ENCODE results near the gene GATM. TPM values are rescaled to one million over a fixed set of nuclear protein-coding genes. Genes with fewer than 3 reads are reported as not detected.
"Not testable (repeated sequence)": the region's sequence is repeated elsewhere in the genome, so short reads cannot be mapped to it uniquely, and the experiment has no call there.

The GATM gene
- total RNA-seq, 1 experiment from 2014 or later: 0.53 TPM

GRCh38 chr15:45351227-45351626, 27.1 kb downstream of the GATM start:
- DNase-seq (ENCODE audit: low spot score): no peak

GRCh38 chr15:45349623-45350022, 28.7 kb downstream of the GATM start:
- no peak for DNase-seq (ENCODE audit: low spot score)

GRCh38 chr15:45347989-45348388, 30.4 kb downstream of the GATM start:
- no peak for DNase-seq (ENCODE audit: low spot score)

- DNase-seq (ENCODE audit: low spot score): no peak
Observed at GRCh38 chr15:45347033-45347432, 31.3 kb downstream of the GATM start.

GRCh38 chr15:45346381-45346780, 32.0 kb downstream of the GATM start:
- no peak for DNase-seq (ENCODE audit: low spot score)

- no peak for DNase-seq (ENCODE audit: low spot score)
Observed at GRCh38 chr15:45343258-45343860, 35.0 kb downstream of the GATM start.

- DNase-seq (ENCODE audit: low spot score): no peak
Observed at GRCh38 chr15:45341790-45342189, 36.6 kb downstream of the GATM start.

GRCh38 chr15:45340429-45340828, 37.9 kb downstream of the GATM start:
- DNase-seq (ENCODE audit: low spot score): no peak

- DNase-seq (ENCODE audit: low spot score): no peak
Observed at GRCh38 chr15:45338417-45338816, 39.9 kb downstream of the GATM start.

GRCh38 chr15:45337224-45337623, 41.1 kb downstream of the GATM start:
- DNase-seq (ENCODE audit: low spot score): no peak

- DNase-seq (ENCODE audit: low spot score): peak; percentile 67
Observed at GRCh38 chr15:45333550-45333949, 44.8 kb downstream of the GATM start.

GRCh38 chr15:45332694-45333093, 45.6 kb downstream of the GATM start:
- DNase-seq (ENCODE audit: low spot score): no peak

GRCh38 chr15:45331972-45332371, 46.4 kb downstream of the GATM start:
- no peak for DNase-seq (ENCODE audit: low spot score)

GRCh38 chr15:45328663-45329062, 49.7 kb downstream of the GATM start:
- DNase-seq (ENCODE audit: low spot score): peak; percentile 51

GRCh38 chr15:45326741-45327140, 51.6 kb downstream of the GATM start:
- no peak for DNase-seq (ENCODE audit: low spot score)

- DNase-seq (ENCODE audit: low spot score): no peak
Observed at GRCh38 chr15:45326280-45326679, 52.1 kb downstream of the GATM start.

- DNase-seq (ENCODE audit: low spot score): peak; percentile 85
Observed at GRCh38 chr15:45320581-45321205, 57.7 kb downstream of the GATM start.

GRCh38 chr15:45319472-45320214, 58.7 kb downstream of the GATM start:
- peak; percentile 33 for DNase-seq (ENCODE audit: low spot score)

GRCh38 chr15:45314960-45315359, 63.4 kb downstream of the GATM start:
- DNase-seq (ENCODE audit: low spot score): peak; percentile 44

GRCh38 chr15:45314117-45314516, 64.2 kb downstream of the GATM start:
- not testable (repeated sequence) for DNase-seq (ENCODE audit: low spot score)

All from HT-29 (cell line).